Measurements from ENCODE around the gene CTDSPL.

Gene CTDSPL

GRCh38 chr3:37892927-37893600, 31.4 kb downstream of the CTDSPL start:
- DNase-seq, result no peak

- DNase-seq, result no peak
Observed at GRCh38 chr3:37896827-37897226, 35.1 kb downstream of the CTDSPL start.

- no peak for DNase-seq
Observed at GRCh38 chr3:37897763-37898162, 36.1 kb downstream of the CTDSPL start.

- DNase-seq, result no peak
Observed at GRCh38 chr3:37898424-37898823, 36.7 kb downstream of the CTDSPL start.

GRCh38 chr3:37899101-37899707, 37.5 kb downstream of the CTDSPL start:
- DNase-seq, result no peak

- DNase-seq, result no peak
Observed at GRCh38 chr3:37899711-37900306, 38.1 kb downstream of the CTDSPL start.

- DNase-seq, result no peak
Observed at GRCh38 chr3:37901721-37902120, 40.0 kb downstream of the CTDSPL start.

- DNase-seq, result no peak
Observed at GRCh38 chr3:37902674-37903073, 41.0 kb downstream of the CTDSPL start.

- no peak for DNase-seq
Observed at GRCh38 chr3:37903320-37903719, 41.6 kb downstream of the CTDSPL start.

- DNase-seq, result no peak
Observed at GRCh38 chr3:37903734-37904133, 42.1 kb downstream of the CTDSPL start.

GRCh38 chr3:37904601-37905000, 42.9 kb downstream of the CTDSPL start:
- no peak for DNase-seq

- no peak for DNase-seq
Observed at GRCh38 chr3:37905346-37905745, 43.7 kb downstream of the CTDSPL start.

GRCh38 chr3:37905987-37906674, 44.5 kb downstream of the CTDSPL start:
- no peak for DNase-seq

- no peak for DNase-seq
Observed at GRCh38 chr3:37906734-37907282, 45.1 kb downstream of the CTDSPL start.

- DNase-seq, result no peak
Observed at GRCh38 chr3:37907371-37907770, 45.7 kb downstream of the CTDSPL start.

- DNase-seq, result no peak
Observed at GRCh38 chr3:37907906-37908305, 46.2 kb downstream of the CTDSPL start.

GRCh38 chr3:37909067-37909911, 47.6 kb downstream of the CTDSPL start:
- no peak for DNase-seq

GRCh38 chr3:37910671-37911400, 49.2 kb downstream of the CTDSPL start:
- no peak for DNase-seq

GRCh38 chr3:37912052-37912733, 50.5 kb downstream of the CTDSPL start:
- DNase-seq, result no peak

GRCh38 chr3:37913522-37913921, 51.8 kb downstream of the CTDSPL start:
- DNase-seq, result no peak

GRCh38 chr3:37916685-37917084, 55.0 kb downstream of the CTDSPL start:
- no peak for DNase-seq
